Stimulated activated CD8-positive, alpha-beta memory T cell treated with anti-CD3 and anti-CD28 coated beads, Interleukin-7, amount 100 ng/mL, for 24 hours (primary cell): ENCODE measurements around the gene ACP3.
"Not testable (repeated sequence)": the region's sequence is repeated elsewhere in the genome, so short reads cannot be mapped to it uniquely, and the experiment has no call there.

Source experiments
- DNase-seq: peaks from one replicate; pipeline ENCODE4 v3.0.0-alpha.2; 2020; ENCODE audit warnings: low read depth

The ACP3 gene

GRCh38 chr3:132317229-132317948 is at the start of gene ACP3:
Gene ACP3, plus strand, starts transcription at chr3:132317407. Its CDS starts 50 bp downstream, at chr3:132317457.
- no peak for DNase-seq

GRCh38 chr3:132268956-132269355 is 48.3 kb upstream of the ACP3 start:
- no peak for DNase-seq

- DNase-seq = no peak
Observed at GRCh38 chr3:132273036-132273435, 44.2 kb upstream of the ACP3 start.

- no peak for DNase-seq
Observed at GRCh38 chr3:132276228-132276906, 40.8 kb upstream of the ACP3 start.

GRCh38 chr3:132279030-132279429 is 38.2 kb upstream of the ACP3 start:
- no peak for DNase-seq

- no peak for DNase-seq
Observed at GRCh38 chr3:132283440-132283839, 33.8 kb upstream of the ACP3 start.

- no peak for DNase-seq
Observed at GRCh38 chr3:132283916-132284405, 33.2 kb upstream of the ACP3 start.

GRCh38 chr3:132284781-132285619 is 32.2 kb upstream of the ACP3 start:
- DNase-seq = no peak

GRCh38 chr3:132285620-132285945 is 31.6 kb upstream of the ACP3 start:
- no peak for DNase-seq

- DNase-seq = no peak
Observed at GRCh38 chr3:132286035-132286434, 31.2 kb upstream of the ACP3 start.

GRCh38 chr3:132288357-132288756 is 28.9 kb upstream of the ACP3 start:
- DNase-seq = no peak

GRCh38 chr3:132289316-132289715 is 27.9 kb upstream of the ACP3 start:
- DNase-seq = no peak

- no peak for DNase-seq
Observed at GRCh38 chr3:132290833-132291232, 26.4 kb upstream of the ACP3 start.

- no peak for DNase-seq
Observed at GRCh38 chr3:132292042-132292441, 25.2 kb upstream of the ACP3 start.

- DNase-seq = no peak
Observed at GRCh38 chr3:132293251-132293650, 24.0 kb upstream of the ACP3 start.

- DNase-seq = no peak
Observed at GRCh38 chr3:132294906-132295305, 22.3 kb upstream of the ACP3 start.

- not testable (repeated sequence) for DNase-seq
Observed at GRCh38 chr3:132303336-132304201, 13.6 kb upstream of the ACP3 start.

- DNase-seq = not testable (repeated sequence)
Observed at GRCh38 chr3:132304351-132304750, 12.9 kb upstream of the ACP3 start.

GRCh38 chr3:132310057-132310456 is 7.2 kb upstream of the ACP3 start:
- DNase-seq = not testable (repeated sequence)

- DNase-seq = no peak
Observed at GRCh38 chr3:132311316-132311715, 5.9 kb upstream of the ACP3 start.

GRCh38 chr3:132311841-132312240 is 5.4 kb upstream of the ACP3 start:
- no peak for DNase-seq

- DNase-seq = no peak
Observed at GRCh38 chr3:132315851-132316250, 1.4 kb upstream of the ACP3 start.
